Lower leg skin (tissue), 4 donors: ENCODE results near the gene ADPRH. TPM values are rescaled to one million over a fixed set of nuclear protein-coding genes. Genes with fewer than 3 reads are reported as not detected.
A peak's percentile ranks its signal among the peaks of the same experiment; 100 is the strongest.

Experiments used
- DNase-seq, 2 donors: peaks; one replicate each; pipeline ENCODE4 v3.0.0-alpha.2; 2019; ENCODE audit warnings: low spot score in 2 of 2
- H3K4me3 ChIP-seq: fragments of 200-600 bp; sonication (generic); 2 replicates; pipeline ENCODE4 v1.5.1; 2017; ENCODE audit warnings: mild to moderate bottlenecking, low read depth; ENCODE audit not compliant: poor library complexity, severe bottlenecking
- POLR2A ChIP-seq, 2 donors: fragments of 450-650 bp; IDR thresholded peaks; one replicate each; pipeline ENCODE4 v1.6.1; 2016 to 2017; ENCODE audit warnings: antibody characterized with exemption in 2 of 2, mild to moderate bottlenecking in 1 of 2, moderate library complexity in 1 of 2
- WGBS, 2 donors: methylation state at CpG; one replicate each; pipeline ENCODE4 v1.1.5; 2018; 5-methylcytosine and 5-hydroxymethylcytosine counted together
- intact Hi-C: fragments of 100-400 bp; cut with DNase I; formaldehyde crosslinking; loops from one replicate; pipeline ENCODE4 v1.15.0; 2023; ENCODE audit warnings: low total_unique reads
- total RNA-seq, 4 donors: library from RNA; depleted of rRNA; stranded (reverse); fragments of >200 nt; gene quantifications; one replicate each; pipeline ENCODE4 v1.1.0, GENCODE V29; 2016
- TF ChIP-seq, protein P1 (sequence below), 3 donors: fragments of 450-650 bp; IDR thresholded peaks; one replicate each; pipeline ENCODE4 v1.5.1; 2016; ENCODE audit warnings: antibody characterized with exemption in 3 of 3, mild to moderate bottlenecking in 3 of 3, moderate library complexity in 2 of 3

The ADPRH gene
- total RNA-seq, 4 donors from 2014 or later, result 1.1 to 3.6 (median 2.1) TPM

DNA sequence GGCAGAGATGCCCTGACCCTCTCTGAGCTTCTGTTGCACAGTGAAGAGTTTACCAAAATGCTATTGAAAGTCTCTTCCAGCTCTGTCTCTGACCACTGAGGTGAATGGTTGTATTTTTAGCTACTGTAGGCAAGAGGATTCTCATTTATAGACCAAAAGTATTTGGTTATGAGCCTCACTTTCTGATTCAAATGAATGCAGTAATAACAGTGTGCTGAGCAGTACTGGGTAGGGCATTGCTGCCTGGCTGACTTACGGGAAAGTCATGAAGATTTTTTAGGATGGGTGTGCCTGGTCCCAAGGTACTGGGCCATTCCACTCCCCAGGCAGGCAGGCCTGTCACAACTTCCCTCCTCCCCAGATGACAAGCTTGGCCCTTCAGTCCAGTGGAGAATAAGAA lies 33.9 kb downstream of the ADPRH start:
- intact Hi-C loops, result no loop called here
- TF ChIP-seq POLR2A (IDR thresholded peaks at IDR 0.05), result no peak
- TF ChIP-seq, protein P1, sequence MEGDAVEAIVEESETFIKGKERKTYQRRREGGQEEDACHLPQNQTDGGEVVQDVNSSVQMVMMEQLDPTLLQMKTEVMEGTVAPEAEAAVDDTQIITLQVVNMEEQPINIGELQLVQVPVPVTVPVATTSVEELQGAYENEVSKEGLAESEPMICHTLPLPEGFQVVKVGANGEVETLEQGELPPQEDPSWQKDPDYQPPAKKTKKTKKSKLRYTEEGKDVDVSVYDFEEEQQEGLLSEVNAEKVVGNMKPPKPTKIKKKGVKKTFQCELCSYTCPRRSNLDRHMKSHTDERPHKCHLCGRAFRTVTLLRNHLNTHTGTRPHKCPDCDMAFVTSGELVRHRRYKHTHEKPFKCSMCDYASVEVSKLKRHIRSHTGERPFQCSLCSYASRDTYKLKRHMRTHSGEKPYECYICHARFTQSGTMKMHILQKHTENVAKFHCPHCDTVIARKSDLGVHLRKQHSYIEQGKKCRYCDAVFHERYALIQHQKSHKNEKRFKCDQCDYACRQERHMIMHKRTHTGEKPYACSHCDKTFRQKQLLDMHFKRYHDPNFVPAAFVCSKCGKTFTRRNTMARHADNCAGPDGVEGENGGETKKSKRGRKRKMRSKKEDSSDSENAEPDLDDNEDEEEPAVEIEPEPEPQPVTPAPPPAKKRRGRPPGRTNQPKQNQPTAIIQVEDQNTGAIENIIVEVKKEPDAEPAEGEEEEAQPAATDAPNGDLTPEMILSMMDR (IDR thresholded peaks at IDR 0.05), result no peak
- no peak for DNase-seq
- 67 to 81% methylated on average over 1 of the region's 1 CpG for WGBS, 2 donors
- H3K4me3 ChIP-seq, result no peak overlapping the region

DNA sequence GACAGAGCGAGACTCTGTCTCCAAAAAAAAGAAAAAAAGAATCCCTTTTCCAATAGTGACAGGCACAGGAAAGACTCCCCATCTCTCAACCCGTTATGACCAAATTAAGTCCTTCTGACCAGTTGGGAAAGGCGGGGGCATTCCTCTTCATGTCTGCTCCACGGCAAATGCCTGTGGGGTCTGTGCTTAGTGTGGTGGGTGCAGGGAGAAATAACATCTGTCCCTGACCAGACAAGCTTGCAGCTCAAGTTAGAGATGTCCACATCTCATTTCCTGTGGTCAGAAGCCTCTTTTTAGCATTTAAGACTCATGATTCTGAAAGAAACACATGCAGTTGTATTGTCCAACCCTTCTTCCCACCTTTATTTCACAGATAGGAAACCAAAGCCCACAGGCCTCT lies 34.6 kb downstream of the ADPRH start:
- no peak for TF ChIP-seq POLR2A (IDR thresholded peaks at IDR 0.05)
- TF ChIP-seq, protein P1 (IDR thresholded peaks at IDR 0.05), result no peak
- WGBS, 2 donors, result 90 to 96% methylated on average over 4 of the region's 4 CpGs
- DNase-seq, result peak in 1 of 2 donors; percentile 8
- no peak overlapping the region for H3K4me3 ChIP-seq
- intact Hi-C loops, result no loop called here

DNA sequence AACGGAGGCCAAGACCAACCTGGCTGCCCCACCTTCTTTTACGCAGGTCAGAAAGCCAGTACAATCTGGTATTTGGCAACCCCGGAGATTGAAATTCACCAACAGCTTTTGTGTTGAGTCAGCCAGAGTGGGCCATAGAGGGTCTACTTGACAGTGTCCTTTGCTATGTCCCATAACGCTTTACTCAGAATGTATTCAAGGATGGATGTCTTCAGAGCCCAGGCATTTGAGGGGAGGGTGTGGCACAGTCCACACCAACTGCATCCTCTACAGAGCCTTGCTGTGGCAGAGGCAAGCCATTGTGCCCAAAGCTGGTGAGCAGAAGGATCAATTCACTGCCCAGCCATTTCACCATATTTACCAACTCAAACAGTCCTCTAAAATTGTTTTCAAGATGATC lies 36.8 kb downstream of the ADPRH start:
- H3K4me3 ChIP-seq, result no peak overlapping the region
- no peak for TF ChIP-seq POLR2A (IDR thresholded peaks at IDR 0.05)
- TF ChIP-seq, protein P1 (IDR thresholded peaks at IDR 0.05), result no peak
- 73 to 85% methylated on average over 4 of the region's 4 CpGs for WGBS, 2 donors
- intact Hi-C loops, result no loop called here
- no peak for DNase-seq

DNA sequence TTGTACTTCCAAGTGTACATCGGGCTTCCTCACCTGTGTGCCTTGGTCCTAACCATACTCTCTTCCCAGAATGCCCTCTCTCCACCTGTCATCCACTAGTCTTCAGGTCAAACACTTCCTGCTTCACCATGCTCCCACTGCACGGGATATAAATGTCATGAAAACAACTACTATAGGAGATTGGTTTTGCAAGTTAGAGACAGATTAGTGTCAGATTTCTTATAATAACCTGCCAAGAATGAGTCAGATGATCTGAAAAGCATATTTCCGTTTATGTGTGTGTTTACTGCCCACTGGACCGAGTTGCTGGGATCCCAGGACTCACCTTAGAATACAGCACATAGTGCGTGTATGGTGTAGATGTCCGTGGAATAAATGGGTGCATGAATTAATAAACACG lies 39.8 kb downstream of the ADPRH start:
- no peak for TF ChIP-seq POLR2A (IDR thresholded peaks at IDR 0.05)
- TF ChIP-seq, protein P1 (IDR thresholded peaks at IDR 0.05), result no peak
- WGBS, 2 donors, result 68% methylated on average over 7 of the region's 7 CpGs
- no peak for DNase-seq

DNA sequence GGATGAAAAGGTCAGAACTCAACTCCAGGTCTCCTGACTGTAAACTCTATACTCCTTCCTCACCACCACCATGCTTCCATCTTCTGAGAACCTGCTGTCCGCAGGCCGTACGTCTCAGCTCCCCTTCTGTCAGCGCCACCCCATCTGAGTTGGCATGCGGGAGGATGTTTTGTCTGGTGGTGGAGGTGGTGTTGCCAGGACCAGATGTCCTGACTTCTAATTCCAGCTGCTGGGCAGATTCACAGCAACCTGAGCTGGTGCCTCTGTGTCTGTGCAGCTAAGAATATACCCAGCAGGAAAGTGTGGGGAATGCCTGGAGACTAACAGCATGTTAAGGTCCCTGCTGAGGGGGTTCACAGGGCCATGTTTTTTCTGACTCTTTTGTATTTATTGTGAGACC lies 41.6 kb downstream of the ADPRH start:
- 82 to 90% methylated on average over 5 of the region's 5 CpGs for WGBS, 2 donors
- no peak for DNase-seq
- intact Hi-C loops, result no loop called here
- H3K4me3 ChIP-seq, result no peak overlapping the region
- TF ChIP-seq POLR2A (IDR thresholded peaks at IDR 0.05), result no peak
- TF ChIP-seq, protein P1 (IDR thresholded peaks at IDR 0.05), result no peak

More for the DNA sequence above, 39.8 kb downstream of the ADPRH start:
- intact Hi-C loops, result no loop called here
- no peak overlapping the region for H3K4me3 ChIP-seq

DNA sequence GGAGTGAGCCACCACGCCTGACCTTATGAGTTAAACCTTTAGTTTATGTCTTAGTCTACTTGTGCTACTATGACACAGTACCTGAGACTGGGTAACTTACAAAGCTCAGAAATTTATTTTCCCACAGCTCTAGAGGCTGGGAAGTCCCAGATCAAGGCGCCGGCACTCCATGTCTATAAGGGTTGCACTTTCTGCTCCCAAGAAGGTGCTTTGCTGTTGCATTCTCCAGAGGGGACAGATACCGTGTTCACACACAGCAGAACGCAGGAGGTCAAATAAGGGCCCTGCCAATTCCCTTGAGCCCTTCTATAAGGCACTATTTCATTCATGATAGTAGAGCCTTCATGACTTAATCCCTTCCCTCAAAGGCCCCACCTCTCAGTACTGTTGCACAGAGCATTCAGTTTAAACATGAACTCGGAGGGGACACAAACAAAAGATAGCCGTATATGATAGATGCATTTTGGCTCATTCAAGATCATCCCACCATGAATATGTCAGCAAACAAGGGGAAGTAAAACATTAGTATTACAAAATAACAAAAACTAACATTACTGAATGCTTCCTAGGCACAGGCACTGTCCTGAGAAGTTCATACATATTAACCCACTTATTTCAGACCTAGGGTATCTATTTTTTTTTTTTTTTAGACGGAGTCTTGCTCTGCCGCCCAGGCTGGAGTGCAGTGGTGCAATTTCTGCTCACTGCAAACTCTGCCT lies 44.9 kb downstream of the ADPRH start:
- WGBS, 2 donors, result 92 to 93% methylated on average over 9 of the region's 9 CpGs
- TF ChIP-seq POLR2A (IDR thresholded peaks at IDR 0.05), result no peak
- TF ChIP-seq, protein P1 (IDR thresholded peaks at IDR 0.05), result no peak
- intact Hi-C loops, result no loop called here
- DNase-seq, result no peak
- no peak overlapping the region for H3K4me3 ChIP-seq
